ENCODE results near the gene AMFR. TPM values are rescaled to one million over a fixed set of nuclear protein-coding genes. Genes with fewer than 3 reads are reported as not detected.

AMFR gene
- total RNA-seq, 1 experiment from 2014 or later = 25.6 TPM

GRCh38 chr16:56312556-56312955, 112.8 kb downstream of the AMFR start:
- Histone ChIP-seq H3K9me3 (ENCODE audit: control insufficient read depth, low read depth, low read length) (no peaks in the 10 kb centered on the region), H3K27ac (ENCODE audit: insufficient read length, low read depth, low read length) (no peak overlapping the region), H3K79me1 (ENCODE audit: insufficient read depth, low read depth, low read length, poor library complexity, severe bottlenecking) (no peaks in the 10 kb centered on the region), H2BK12ac (ENCODE audit: insufficient read length, low read depth, low read length) (no peak overlapping the region), H3K23ac (ENCODE audit: insufficient read length, low read depth, low read length) (no peak overlapping the region), H2BK15ac (ENCODE audit: low read depth, low read length) (no peak overlapping the region), H3K9ac (ENCODE audit: extremely low read depth, insufficient read length, low read length) (no peak overlapping the region), H2AFZ (ENCODE audit: low read length) (no peak overlapping the region), H4K91ac (ENCODE audit: insufficient read length, low read depth, low read length) (no peak overlapping the region), H2BK20ac (ENCODE audit: low read depth, low read length, poor library complexity, severe bottlenecking) (no peak overlapping the region), H3T11ph (ENCODE audit: low read length) (no peak overlapping the region), H2BK120ac (ENCODE audit: low read depth, low read length, poor library complexity, severe bottlenecking) (no peak overlapping the region), H3K23me2 (ENCODE audit: insufficient read length, low read depth, low read length, poor library complexity, severe bottlenecking) (no peaks in the 10 kb centered on the region), H3K4ac (ENCODE audit: low read depth, low read length) (no peak overlapping the region), H4K8ac (replicated peaks; ENCODE audit: insufficient read length, low read depth, low read length) (no peak overlapping the region), H3K79me2 (ENCODE audit: insufficient read depth, low read length) (no peaks in the 10 kb centered on the region), H3K14ac (ENCODE audit: insufficient read depth, low read length) (no peak overlapping the region), H2BK5ac (ENCODE audit: insufficient read length, low read length) (no peak overlapping the region), H3K4me1 (ENCODE audit: insufficient read depth, low read length) (no peaks in the 10 kb centered on the region), H3K27me3 (ENCODE audit: insufficient read depth, low read length) (no peaks in the 10 kb centered on the region), H4K5ac (ENCODE audit: insufficient read length, low read depth, low read length) (no peak overlapping the region), H2AK5ac (ENCODE audit: insufficient read length, low read length) (no peak overlapping the region), H3K56ac (ENCODE audit: insufficient read length, low read depth, low read length) (no peak overlapping the region), H3K18ac (ENCODE audit: insufficient read length, low read depth, low read length) (no peak overlapping the region), H4K20me1 (ENCODE audit: control insufficient read depth, insufficient read depth, insufficient read length) (no peaks in the 10 kb centered on the region), H3K4me2 (ENCODE audit: insufficient read depth, insufficient read length, low read length) (no peak overlapping the region)
- Mint-ChIP-seq H3K27me3 (ENCODE audit: low read depth) (peaks cover 4% of the 10 kb centered on the region), H3K4me3 (no peak overlapping the region), H3K9me3 (no peaks in the 10 kb centered on the region), H3K4me1 (peaks cover 6 to 12% of the 10 kb centered on the region in 2 experiments), H3K27ac (no peak overlapping the region; a peak in 1 of 7 replicates), H3K36me3 (ENCODE audit: insufficient read depth in 1 of 3, low read depth in 3 of 3) (peaks cover 0 to 5% (median 0%) of the 10 kb centered on the region in 3 experiments; a peak in 2 of 7 replicates)
- no CpG with 5 or more reads among the region's 7 CpGs for WGBS (ENCODE audit: extremely low coverage, insufficient read length, low lambda C conversion rate)
- DNase-seq = no peak
- TF ChIP-seq, protein P1, sequence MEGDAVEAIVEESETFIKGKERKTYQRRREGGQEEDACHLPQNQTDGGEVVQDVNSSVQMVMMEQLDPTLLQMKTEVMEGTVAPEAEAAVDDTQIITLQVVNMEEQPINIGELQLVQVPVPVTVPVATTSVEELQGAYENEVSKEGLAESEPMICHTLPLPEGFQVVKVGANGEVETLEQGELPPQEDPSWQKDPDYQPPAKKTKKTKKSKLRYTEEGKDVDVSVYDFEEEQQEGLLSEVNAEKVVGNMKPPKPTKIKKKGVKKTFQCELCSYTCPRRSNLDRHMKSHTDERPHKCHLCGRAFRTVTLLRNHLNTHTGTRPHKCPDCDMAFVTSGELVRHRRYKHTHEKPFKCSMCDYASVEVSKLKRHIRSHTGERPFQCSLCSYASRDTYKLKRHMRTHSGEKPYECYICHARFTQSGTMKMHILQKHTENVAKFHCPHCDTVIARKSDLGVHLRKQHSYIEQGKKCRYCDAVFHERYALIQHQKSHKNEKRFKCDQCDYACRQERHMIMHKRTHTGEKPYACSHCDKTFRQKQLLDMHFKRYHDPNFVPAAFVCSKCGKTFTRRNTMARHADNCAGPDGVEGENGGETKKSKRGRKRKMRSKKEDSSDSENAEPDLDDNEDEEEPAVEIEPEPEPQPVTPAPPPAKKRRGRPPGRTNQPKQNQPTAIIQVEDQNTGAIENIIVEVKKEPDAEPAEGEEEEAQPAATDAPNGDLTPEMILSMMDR (conservative IDR thresholded peaks at IDR 0.05) = no peak
